Measurements from ENCODE around the gene NAT14.

DNA sequence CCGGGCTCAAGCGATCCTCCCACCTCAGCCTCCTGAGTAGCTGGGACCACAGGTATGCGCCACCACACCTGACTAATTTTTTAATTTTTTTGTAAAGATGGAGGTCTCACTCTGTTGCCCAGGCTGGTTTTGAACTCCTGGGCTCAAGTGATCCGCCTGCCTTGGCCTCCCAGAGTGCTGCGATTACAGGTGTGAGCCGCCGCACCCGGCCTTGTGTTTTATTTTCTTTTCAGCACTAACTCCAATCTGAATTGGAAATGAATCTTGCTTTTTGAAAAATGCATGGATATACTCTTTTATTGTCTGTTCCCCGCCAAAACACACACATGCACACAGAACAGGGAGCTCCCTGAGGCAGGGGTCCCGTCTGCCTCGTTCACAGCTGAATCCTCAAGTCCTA is 22.3 kb upstream of the NAT14 start:
- TF ChIP-seq POLR2AphosphoS5 (IDR thresholded peaks at IDR 0.05; ENCODE audit: insufficient read depth in 1 of 2, low read depth in 1 of 2), result no peak
- TF ChIP-seq, protein P1, sequence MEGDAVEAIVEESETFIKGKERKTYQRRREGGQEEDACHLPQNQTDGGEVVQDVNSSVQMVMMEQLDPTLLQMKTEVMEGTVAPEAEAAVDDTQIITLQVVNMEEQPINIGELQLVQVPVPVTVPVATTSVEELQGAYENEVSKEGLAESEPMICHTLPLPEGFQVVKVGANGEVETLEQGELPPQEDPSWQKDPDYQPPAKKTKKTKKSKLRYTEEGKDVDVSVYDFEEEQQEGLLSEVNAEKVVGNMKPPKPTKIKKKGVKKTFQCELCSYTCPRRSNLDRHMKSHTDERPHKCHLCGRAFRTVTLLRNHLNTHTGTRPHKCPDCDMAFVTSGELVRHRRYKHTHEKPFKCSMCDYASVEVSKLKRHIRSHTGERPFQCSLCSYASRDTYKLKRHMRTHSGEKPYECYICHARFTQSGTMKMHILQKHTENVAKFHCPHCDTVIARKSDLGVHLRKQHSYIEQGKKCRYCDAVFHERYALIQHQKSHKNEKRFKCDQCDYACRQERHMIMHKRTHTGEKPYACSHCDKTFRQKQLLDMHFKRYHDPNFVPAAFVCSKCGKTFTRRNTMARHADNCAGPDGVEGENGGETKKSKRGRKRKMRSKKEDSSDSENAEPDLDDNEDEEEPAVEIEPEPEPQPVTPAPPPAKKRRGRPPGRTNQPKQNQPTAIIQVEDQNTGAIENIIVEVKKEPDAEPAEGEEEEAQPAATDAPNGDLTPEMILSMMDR (IDR thresholded peaks at IDR 0.05), result no peak
